GM23338 (cell line): ENCODE measurements around the gene ATP1B2. TPM values are rescaled to one million over a fixed set of nuclear protein-coding genes. Genes with fewer than 3 reads are reported as not detected.

Experiments used
- ATAC-seq: fragments of 200-7000 bp; cut with Tn5 transposase; 3 replicates; pipeline ENCODE4 v1.9.1; 2020
- DNase-seq: peaks from one replicate; pipeline ENCODE4 v3.0.0-alpha.2; 2015; ENCODE audit warnings: low spot score
- H2AFZ ChIP-seq: fragments of 200-600 bp; sonication (generic); 2 replicates; pipeline ENCODE4 v1.8.0; 2016; ENCODE audit warnings: antibody characterized with exemption, mild to moderate bottlenecking, moderate library complexity
- H3F3A ChIP-seq: fragments of 200-600 bp; sonication (generic); replicated peaks from 2 replicates; pipeline ENCODE4 v1.8.0; 2017; ENCODE audit warnings: antibody characterized with exemption, mixed run types, low read depth
- H3K27ac ChIP-seq: fragments of 200-600 bp; sonication (generic); 2 replicates; pipeline ENCODE4 v1.6.1; 2016; ENCODE audit warnings: low read depth
- H3K27me3 ChIP-seq: fragments of 200-600 bp; sonication (generic); 2 replicates; pipeline ENCODE4 v1.8.0; 2016; ENCODE audit warnings: mild to moderate bottlenecking, mixed run types, moderate library complexity; ENCODE audit not compliant: insufficient read depth
- H3K36me3 ChIP-seq: fragments of 200-600 bp; sonication (generic); 2 replicates; pipeline ENCODE4 v1.8.0; 2016; ENCODE audit warnings: mild to moderate bottlenecking; ENCODE audit not compliant: insufficient read depth
- H3K4me1 ChIP-seq: fragments of 200-600 bp; sonication (generic); 2 replicates; pipeline ENCODE4 v1.8.0; 2016; ENCODE audit warnings: mild to moderate bottlenecking, moderate library complexity; ENCODE audit not compliant: insufficient read depth
- H3K4me2 ChIP-seq: fragments of 200-600 bp; sonication (generic); 2 replicates; pipeline ENCODE4 v1.7.1; 2017; ENCODE audit warnings: mixed run types
- H3K4me3 ChIP-seq: fragments of 200-600 bp; sonication (generic); 2 replicates; pipeline ENCODE4 v1.6.1; 2016; ENCODE audit warnings: mixed run types
- H3K79me2 ChIP-seq: fragments of 200-600 bp; sonication (generic); replicated peaks from 2 replicates; pipeline ENCODE4 v1.8.0; 2017; ENCODE audit warnings: mild to moderate bottlenecking; ENCODE audit not compliant: insufficient read depth
- H3K9me2 ChIP-seq: fragments of 200-600 bp; sonication (generic); 2 replicates; pipeline ENCODE4 v1.8.0; 2017; ENCODE audit not compliant: insufficient read depth
- H4K20me1 ChIP-seq: fragments of 200-600 bp; sonication (generic); replicated peaks from 2 replicates; pipeline ENCODE4 v1.8.0; 2017; ENCODE audit warnings: mild to moderate bottlenecking; ENCODE audit not compliant: insufficient read depth
- H3K27ac Mint-ChIP-seq: 2 replicates; pipeline ENCODE4 v1.8.0; 2020; ENCODE audit warnings: inconsistent platforms, mild to moderate bottlenecking, moderate library complexity, mixed read lengths
- H3K27me3 Mint-ChIP-seq: 3 replicates; pipeline ENCODE4 v1.8.0; 2022; ENCODE audit warnings: low read depth, mild to moderate bottlenecking, moderate library complexity, mixed read lengths, inconsistent platforms; ENCODE audit not compliant: insufficient read depth, poor library complexity
- H3K36me3 Mint-ChIP-seq: 3 replicates; pipeline ENCODE4 v1.8.0; 2021; ENCODE audit warnings: low read depth, mild to moderate bottlenecking, inconsistent platforms, moderate library complexity, mixed read lengths
- H3K4me1 Mint-ChIP-seq: 3 replicates; pipeline ENCODE4 v1.8.0; 2020; ENCODE audit warnings: mild to moderate bottlenecking, inconsistent platforms, mixed read lengths
- H3K4me3 Mint-ChIP-seq: 3 replicates; pipeline ENCODE4 v1.8.0; 2021; ENCODE audit warnings: moderate library complexity, mild to moderate bottlenecking, inconsistent platforms, mixed read lengths
- H3K9me3 Mint-ChIP-seq: 3 replicates; pipeline ENCODE4 v1.8.0; 2020; ENCODE audit warnings: moderate library complexity, mild to moderate bottlenecking, inconsistent platforms, mixed read lengths
- CREB1 ChIP-seq: fragments of 250-450 bp; sonication (Bioruptor Pico); IDR thresholded peaks from 2 replicates; pipeline ENCODE4 v1.5.0; 2020; ENCODE audit warnings: low read depth, mild to moderate bottlenecking, moderate library complexity
- ETS1 ChIP-seq: IDR thresholded peaks from 2 replicates; pipeline ENCODE4 v1.6.1; 2016; ENCODE audit warnings: antibody characterized with exemption
- EZH2 ChIP-seq: fragments of 200-600 bp; sonication (generic); IDR thresholded peaks from one replicate; pipeline ENCODE4 v1.8.0; 2017; ENCODE audit warnings: antibody characterized with exemption, mild to moderate bottlenecking, low read depth; ENCODE audit not compliant: unreplicated experiment
- EZH2phosphoT487 ChIP-seq: fragments of 200-600 bp; sonication (generic); IDR thresholded peaks from one replicate; pipeline ENCODE4 v1.8.1; 2018; ENCODE audit warnings: antibody characterized with exemption; ENCODE audit not compliant: unreplicated experiment
- JUNB ChIP-seq: IDR thresholded peaks from one replicate; pipeline ENCODE4 v1.6.1; 2016; ENCODE audit warnings: antibody characterized with exemption; ENCODE audit not compliant: unreplicated experiment
- NANOG ChIP-seq: IDR thresholded peaks from 2 replicates; pipeline ENCODE4 v1.6.1; 2016; ENCODE audit warnings: antibody characterized with exemption, borderline replicate concordance
- POLR2AphosphoS5 ChIP-seq: IDR thresholded peaks from 2 replicates; pipeline ENCODE4 v1.6.1; 2016; ENCODE audit warnings: antibody characterized with exemption, low read depth
- STAT1 ChIP-seq: IDR thresholded peaks from one replicate; pipeline ENCODE4 v1.6.1; 2016; ENCODE audit warnings: antibody characterized with exemption; ENCODE audit not compliant: unreplicated experiment
- ZNF114 ChIP-seq: fragments of 250-450 bp; sonication (Bioruptor Pico); IDR thresholded peaks from 2 replicates; pipeline ENCODE4 v1.5.0; 2020; ENCODE audit warnings: mild to moderate bottlenecking, moderate library complexity
- ZNF331 ChIP-seq: fragments of 250-450 bp; sonication (Bioruptor Pico); IDR thresholded peaks from 2 replicates; pipeline ENCODE4 v1.5.0; 2020; ENCODE audit warnings: low read depth, mild to moderate bottlenecking, moderate library complexity
- polyA plus RNA-seq: library from polyadenylated mRNA; unstranded; fragments of >200 nt; fragmentation: Nextera tagmentation; extraction: Ambion mirVana; gene quantifications from 2 replicates; pipeline ENCODE4 v1.2.1, GENCODE V29; 2016
- total RNA-seq: library from RNA; depleted of rRNA; stranded (reverse); fragments of >200 nt; shearing (Covaris generic); gene quantifications from 2 replicates; pipeline ENCODE4 v1.2.3, GENCODE V29; 2014
- TF ChIP-seq, protein P1 (sequence below): IDR thresholded peaks from one replicate; pipeline ENCODE4 v1.6.1; 2018; ENCODE audit warnings: antibody characterized with exemption; ENCODE audit not compliant: unreplicated experiment
- TF ChIP-seq, protein P2 (sequence below), 2 experiments: fragments of 200-600 bp in 1 of 2; sonication (generic) in 1 of 2; conservative IDR thresholded peaks; 2 replicates each; pipeline versions ENCODE4 v1.5.1 to v1.6.1; 2016 to 2017; ENCODE audit warnings: antibody characterized with exemption in 2 of 2, low read depth in 2 of 2, mild to moderate bottlenecking in 2 of 2, moderate library complexity in 1 of 2
- TF ChIP-seq, protein P3 (sequence below): fragments of 250-450 bp; sonication (Bioruptor Pico); IDR thresholded peaks from 2 replicates; pipeline ENCODE4 v1.5.0; 2020; ENCODE audit warnings: mild to moderate bottlenecking, moderate library complexity

ATP1B2 gene
- total and polyA plus RNA-seq, 2 experiments from 2014 or later, result 14.9 to 33.1 TPM

- DNase-seq, result no peak
- peaks cover 45% of the 10 kb centered on the region for H3K4me1 Mint-ChIP-seq
- peaks cover 3% of the 10 kb centered on the region for H4K20me1 ChIP-seq
- no peak for ATAC-seq
- H3K4me3 ChIP-seq, result no peak overlapping the region
- peaks cover 65% of the 10 kb centered on the region for H3K36me3 Mint-ChIP-seq
- peaks cover 17% of the 10 kb centered on the region for H3K27me3 Mint-ChIP-seq
- H3K4me3 Mint-ChIP-seq, result peak overlapping the region; percentile 25; the same call in 1 of the 3 replicates
- no peak for TF ChIP-seq POLR2AphosphoS5
- TF ChIP-seq EZH2, result no peak
- no peak for TF ChIP-seq STAT1
- TF ChIP-seq JUNB, result no peak
- no peak for TF ChIP-seq EZH2phosphoT487
- TF ChIP-seq ZNF331, result no peak
- TF ChIP-seq, protein P1, sequence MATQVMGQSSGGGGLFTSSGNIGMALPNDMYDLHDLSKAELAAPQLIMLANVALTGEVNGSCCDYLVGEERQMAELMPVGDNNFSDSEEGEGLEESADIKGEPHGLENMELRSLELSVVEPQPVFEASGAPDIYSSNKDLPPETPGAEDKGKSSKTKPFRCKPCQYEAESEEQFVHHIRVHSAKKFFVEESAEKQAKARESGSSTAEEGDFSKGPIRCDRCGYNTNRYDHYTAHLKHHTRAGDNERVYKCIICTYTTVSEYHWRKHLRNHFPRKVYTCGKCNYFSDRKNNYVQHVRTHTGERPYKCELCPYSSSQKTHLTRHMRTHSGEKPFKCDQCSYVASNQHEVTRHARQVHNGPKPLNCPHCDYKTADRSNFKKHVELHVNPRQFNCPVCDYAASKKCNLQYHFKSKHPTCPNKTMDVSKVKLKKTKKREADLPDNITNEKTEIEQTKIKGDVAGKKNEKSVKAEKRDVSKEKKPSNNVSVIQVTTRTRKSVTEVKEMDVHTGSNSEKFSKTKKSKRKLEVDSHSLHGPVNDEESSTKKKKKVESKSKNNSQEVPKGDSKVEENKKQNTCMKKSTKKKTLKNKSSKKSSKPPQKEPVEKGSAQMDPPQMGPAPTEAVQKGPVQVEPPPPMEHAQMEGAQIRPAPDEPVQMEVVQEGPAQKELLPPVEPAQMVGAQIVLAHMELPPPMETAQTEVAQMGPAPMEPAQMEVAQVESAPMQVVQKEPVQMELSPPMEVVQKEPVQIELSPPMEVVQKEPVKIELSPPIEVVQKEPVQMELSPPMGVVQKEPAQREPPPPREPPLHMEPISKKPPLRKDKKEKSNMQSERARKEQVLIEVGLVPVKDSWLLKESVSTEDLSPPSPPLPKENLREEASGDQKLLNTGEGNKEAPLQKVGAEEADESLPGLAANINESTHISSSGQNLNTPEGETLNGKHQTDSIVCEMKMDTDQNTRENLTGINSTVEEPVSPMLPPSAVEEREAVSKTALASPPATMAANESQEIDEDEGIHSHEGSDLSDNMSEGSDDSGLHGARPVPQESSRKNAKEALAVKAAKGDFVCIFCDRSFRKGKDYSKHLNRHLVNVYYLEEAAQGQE, result no peak
- no peak for TF ChIP-seq ETS1
- TF ChIP-seq, protein P2, sequence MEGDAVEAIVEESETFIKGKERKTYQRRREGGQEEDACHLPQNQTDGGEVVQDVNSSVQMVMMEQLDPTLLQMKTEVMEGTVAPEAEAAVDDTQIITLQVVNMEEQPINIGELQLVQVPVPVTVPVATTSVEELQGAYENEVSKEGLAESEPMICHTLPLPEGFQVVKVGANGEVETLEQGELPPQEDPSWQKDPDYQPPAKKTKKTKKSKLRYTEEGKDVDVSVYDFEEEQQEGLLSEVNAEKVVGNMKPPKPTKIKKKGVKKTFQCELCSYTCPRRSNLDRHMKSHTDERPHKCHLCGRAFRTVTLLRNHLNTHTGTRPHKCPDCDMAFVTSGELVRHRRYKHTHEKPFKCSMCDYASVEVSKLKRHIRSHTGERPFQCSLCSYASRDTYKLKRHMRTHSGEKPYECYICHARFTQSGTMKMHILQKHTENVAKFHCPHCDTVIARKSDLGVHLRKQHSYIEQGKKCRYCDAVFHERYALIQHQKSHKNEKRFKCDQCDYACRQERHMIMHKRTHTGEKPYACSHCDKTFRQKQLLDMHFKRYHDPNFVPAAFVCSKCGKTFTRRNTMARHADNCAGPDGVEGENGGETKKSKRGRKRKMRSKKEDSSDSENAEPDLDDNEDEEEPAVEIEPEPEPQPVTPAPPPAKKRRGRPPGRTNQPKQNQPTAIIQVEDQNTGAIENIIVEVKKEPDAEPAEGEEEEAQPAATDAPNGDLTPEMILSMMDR (conservative IDR thresholded peaks at IDR 0.05; ENCODE audit: low read depth in 2 of 2), result no peak
- no peak for TF ChIP-seq ZNF114 (CRISPR knock-in tag)
- TF ChIP-seq, protein P3, sequence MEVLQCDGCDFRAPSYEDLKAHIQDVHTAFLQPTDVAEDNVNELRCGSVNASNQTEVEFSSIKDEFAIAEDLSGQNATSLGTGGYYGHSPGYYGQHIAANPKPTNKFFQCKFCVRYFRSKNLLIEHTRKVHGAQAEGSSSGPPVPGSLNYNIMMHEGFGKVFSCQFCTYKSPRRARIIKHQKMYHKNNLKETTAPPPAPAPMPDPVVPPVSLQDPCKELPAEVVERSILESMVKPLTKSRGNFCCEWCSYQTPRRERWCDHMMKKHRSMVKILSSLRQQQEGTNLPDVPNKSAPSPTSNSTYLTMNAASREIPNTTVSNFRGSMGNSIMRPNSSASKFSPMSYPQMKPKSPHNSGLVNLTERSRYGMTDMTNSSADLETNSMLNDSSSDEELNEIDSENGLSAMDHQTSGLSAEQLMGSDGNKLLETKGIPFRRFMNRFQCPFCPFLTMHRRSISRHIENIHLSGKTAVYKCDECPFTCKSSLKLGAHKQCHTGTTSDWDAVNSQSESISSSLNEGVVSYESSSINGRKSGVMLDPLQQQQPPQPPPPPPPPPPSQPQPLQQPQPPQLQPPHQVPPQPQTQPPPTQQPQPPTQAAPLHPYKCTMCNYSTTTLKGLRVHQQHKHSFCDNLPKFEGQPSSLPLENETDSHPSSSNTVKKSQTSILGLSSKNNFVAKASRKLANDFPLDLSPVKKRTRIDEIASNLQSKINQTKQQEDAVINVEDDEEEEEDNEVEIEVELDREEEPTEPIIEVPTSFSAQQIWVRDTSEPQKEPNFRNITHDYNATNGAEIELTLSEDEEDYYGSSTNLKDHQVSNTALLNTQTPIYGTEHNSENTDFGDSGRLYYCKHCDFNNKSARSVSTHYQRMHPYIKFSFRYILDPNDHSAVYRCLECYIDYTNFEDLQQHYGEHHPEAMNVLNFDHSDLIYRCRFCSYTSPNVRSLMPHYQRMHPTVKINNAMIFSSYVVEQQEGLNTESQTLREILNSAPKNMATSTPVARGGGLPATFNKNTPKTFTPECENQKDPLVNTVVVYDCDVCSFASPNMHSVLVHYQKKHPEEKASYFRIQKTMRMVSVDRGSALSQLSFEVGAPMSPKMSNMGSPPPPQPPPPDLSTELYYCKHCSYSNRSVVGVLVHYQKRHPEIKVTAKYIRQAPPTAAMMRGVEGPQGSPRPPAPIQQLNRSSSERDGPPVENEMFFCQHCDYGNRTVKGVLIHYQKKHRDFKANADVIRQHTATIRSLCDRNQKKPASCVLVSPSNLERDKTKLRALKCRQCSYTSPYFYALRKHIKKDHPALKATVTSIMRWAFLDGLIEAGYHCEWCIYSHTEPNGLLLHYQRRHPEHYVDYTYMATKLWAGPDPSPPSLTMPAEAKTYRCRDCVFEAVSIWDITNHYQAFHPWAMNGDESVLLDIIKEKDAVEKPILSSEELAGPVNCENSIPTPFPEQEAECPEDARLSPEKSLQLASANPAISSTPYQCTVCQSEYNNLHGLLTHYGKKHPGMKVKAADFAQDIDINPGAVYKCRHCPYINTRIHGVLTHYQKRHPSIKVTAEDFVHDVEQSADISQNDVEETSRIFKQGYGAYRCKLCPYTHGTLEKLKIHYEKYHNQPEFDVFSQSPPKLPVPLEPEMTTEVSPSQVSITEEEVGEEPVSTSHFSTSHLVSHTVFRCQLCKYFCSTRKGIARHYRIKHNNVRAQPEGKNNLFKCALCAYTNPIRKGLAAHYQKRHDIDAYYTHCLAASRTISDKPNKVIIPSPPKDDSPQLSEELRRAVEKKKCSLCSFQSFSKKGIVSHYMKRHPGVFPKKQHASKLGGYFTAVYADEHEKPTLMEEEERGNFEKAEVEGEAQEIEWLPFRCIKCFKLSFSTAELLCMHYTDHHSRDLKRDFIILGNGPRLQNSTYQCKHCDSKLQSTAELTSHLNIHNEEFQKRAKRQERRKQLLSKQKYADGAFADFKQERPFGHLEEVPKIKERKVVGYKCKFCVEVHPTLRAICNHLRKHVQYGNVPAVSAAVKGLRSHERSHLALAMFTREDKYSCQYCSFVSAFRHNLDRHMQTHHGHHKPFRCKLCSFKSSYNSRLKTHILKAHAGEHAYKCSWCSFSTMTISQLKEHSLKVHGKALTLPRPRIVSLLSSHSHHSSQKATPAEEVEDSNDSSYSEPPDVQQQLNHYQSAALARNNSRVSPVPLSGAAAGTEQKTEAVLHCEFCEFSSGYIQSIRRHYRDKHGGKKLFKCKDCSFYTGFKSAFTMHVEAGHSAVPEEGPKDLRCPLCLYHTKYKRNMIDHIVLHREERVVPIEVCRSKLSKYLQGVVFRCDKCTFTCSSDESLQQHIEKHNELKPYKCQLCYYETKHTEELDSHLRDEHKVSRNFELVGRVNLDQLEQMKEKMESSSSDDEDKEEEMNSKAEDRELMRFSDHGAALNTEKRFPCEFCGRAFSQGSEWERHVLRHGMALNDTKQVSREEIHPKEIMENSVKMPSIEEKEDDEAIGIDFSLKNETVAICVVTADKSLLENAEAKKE (CRISPR knock-in tag), result no peak
- TF ChIP-seq CREB1 (CRISPR knock-in tag), result no peak
- TF ChIP-seq NANOG, result no peak
- no peak overlapping the region for H2AFZ ChIP-seq
- H3K27ac Mint-ChIP-seq, result peak overlapping the region; percentile 86; the same call in 1 of the 2 replicates
- peaks cover 34% of the 10 kb centered on the region for H3K4me1 ChIP-seq
- H3K9me3 Mint-ChIP-seq, result peaks cover 9% of the 10 kb centered on the region
- peak overlapping the region; percentile 74; the same call in 1 of the 2 replicates for H3K27ac ChIP-seq
- no peaks in the 10 kb centered on the region for H3K9me2 ChIP-seq
- H3K27me3 ChIP-seq, result no peaks in the 10 kb centered on the region
- H3K4me2 ChIP-seq, result no peak overlapping the region
- H3F3A ChIP-seq, result peaks cover 37% of the 10 kb centered on the region
- H3K79me2 ChIP-seq, result peaks cover 27% of the 10 kb centered on the region
- peaks cover 50% of the 10 kb centered on the region for H3K36me3 ChIP-seq
Measured at GRCh38 chr17:7674934-7675333, 24.2 kb downstream of the ATP1B2 start.
